CD4-positive, alpha-beta T cell treated with Interleukin-10 for 1 hour (primary cell): ENCODE data around the gene PBX2.
A peak's percentile ranks its signal among the peaks of the same experiment; 100 is the strongest.
"Not testable (repeated sequence)": the region's sequence is repeated elsewhere in the genome, so short reads cannot be mapped to it uniquely, and the experiment has no call there.

ENCODE experiments used
- DNase-seq: peaks from one replicate; pipeline ENCODE4 v3.0.0-alpha.2; 2020

The PBX2 gene

GRCh38 chr6:32148289-32149091 is 41.5 kb downstream of the PBX2 start:
- DNase-seq = peak; percentile 76

- DNase-seq = no peak
Observed at GRCh38 chr6:32147401-32148132, 42.4 kb downstream of the PBX2 start.

- no peak for DNase-seq
Observed at GRCh38 chr6:32146687-32147086, 43.3 kb downstream of the PBX2 start.

DNA sequence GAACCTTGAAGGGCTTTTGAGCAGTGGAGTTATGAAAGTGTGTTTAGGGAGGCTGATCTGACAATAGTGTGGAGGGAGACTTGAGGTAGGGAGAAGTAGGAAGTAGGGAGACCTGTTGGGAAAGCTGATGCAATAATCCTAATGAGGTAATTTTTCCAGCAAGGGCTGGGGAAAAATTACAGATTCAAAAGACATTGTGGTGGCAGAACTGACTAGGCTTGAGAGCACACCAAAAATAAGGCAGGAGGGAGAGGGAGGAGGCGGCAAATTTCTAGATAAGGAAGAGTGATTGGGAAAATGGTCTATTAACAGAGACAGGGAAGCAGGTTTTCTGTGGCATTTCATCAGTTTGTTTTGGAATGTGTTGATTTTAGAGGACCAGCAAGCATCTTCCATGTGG is 43.7 kb downstream of the PBX2 start:
- no peak for DNase-seq

GRCh38 chr6:32144238-32144637 is 45.8 kb downstream of the PBX2 start:
- not testable (repeated sequence) for DNase-seq

DNA sequence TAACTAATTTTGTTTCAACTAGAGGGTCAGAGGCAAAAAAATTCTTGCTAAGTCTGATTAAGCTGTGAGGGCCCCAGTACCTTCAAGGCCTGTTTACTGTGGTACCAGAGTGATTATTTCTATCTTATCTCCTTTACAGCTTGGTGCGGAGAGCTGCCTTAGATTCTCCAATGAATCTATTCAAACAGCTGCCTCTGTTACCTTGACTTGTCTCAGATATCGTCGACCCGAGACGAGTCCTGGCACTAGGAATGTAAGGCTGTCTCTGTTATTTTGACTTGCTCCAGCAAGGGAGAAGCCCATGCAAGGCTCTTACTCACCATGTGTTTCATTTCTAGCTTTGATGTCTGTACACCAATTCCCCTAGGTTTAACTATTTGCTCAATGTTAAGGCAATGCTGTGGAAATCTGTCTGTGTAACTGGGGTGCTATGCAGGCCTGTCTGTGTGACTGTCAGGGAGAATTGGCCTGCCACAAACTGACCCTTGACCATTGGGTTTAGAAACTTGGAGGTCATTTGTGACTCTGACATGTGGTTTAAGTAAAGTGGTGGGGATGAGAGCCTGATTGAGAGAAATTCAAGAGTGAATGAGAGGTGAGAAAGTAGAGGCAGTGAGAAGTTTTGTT is 49.5 kb downstream of the PBX2 start:
- DNase-seq = no peak

GRCh38 chr6:32139590-32139989 is 50.4 kb downstream of the PBX2 start:
- no peak for DNase-seq

- no peak for DNase-seq
Observed at GRCh38 chr6:32137454-32137853, 52.5 kb downstream of the PBX2 start.
